Measurements from ENCODE around the gene CSRP1. TPM values are rescaled to one million over a fixed set of nuclear protein-coding genes. Genes with fewer than 3 reads are reported as not detected.

Gene CSRP1
- total RNA-seq, 4 donors from 2014 or later: 548 to 1,751 (median 1,444) TPM

DNA sequence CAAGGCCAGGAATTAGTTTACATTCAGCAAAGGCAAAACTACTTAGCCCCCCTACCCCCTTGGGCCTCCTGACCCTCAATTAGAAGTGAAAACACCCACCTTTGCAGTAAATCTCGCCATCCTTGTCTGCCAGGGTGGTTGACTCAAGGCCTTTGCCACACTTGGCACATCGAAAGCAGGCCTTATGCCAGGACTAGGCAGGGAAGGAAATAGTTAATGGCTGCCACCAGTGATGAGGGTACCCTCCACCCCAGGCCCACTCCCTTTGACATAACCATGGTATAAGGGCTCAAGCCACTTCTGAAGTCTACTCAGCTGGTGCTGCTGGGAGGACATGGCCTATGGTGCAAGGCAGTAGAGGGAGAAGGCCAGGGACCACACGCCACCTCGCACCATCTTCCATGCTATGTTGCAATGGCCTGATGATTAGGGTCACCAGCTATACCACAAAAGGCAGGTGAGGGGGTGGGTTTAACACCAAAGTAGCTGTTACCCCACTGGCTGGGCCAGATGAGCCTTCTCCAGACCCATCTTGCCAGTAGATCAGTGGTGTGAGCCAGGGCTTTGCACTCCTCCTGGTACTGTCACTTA, 21.6 kb downstream of the CSRP1 start:
- H3K9me3 ChIP-seq: no peaks in the 10 kb centered on the region
- peak overlapping the region in 3 of 4 donors; percentile 55 to 98 (median 97) for H3K27ac ChIP-seq
- DNase-seq (ENCODE audit: low spot score in 2 of 2): no peak
- WGBS, 2 donors: 79 to 82% methylated on average over 4 of the region's 4 CpGs
- no peak for TF ChIP-seq POLR2A (IDR thresholded peaks at IDR 0.05)
- TF ChIP-seq CTCF (IDR thresholded peaks at IDR 0.05): no peak
- no peak for TF ChIP-seq EP300 (IDR thresholded peaks at IDR 0.05)
- H3K27me3 ChIP-seq: no peaks in the 10 kb centered on the region
- H3K36me3 ChIP-seq: peaks cover 6 to 67% (median 9%) of the 10 kb centered on the region in 3 donors
- H3K4me3 ChIP-seq: no peak overlapping the region
- peaks cover 0 to 71% (median 28%) of the 10 kb centered on the region in 4 donors for H3K4me1 ChIP-seq

- Histone ChIP-seq H3K9me3 (no peaks in the 10 kb centered on the region), H3K4me1 (peaks cover 0 to 61% (median 15%) of the 10 kb centered on the region in 4 donors), H3K27me3 (no peaks in the 10 kb centered on the region), H3K36me3 (peaks cover 6 to 58% (median 9%) of the 10 kb centered on the region in 3 donors), H3K27ac (peak overlapping the region in 2 of 4 donors; percentile 88 to 97), H3K4me3 (no peak overlapping the region)
- 77 to 81% methylated on average over 4 of the region's 4 CpGs for WGBS, 2 donors
- no peak for DNase-seq (ENCODE audit: low spot score in 2 of 2)
- TF ChIP-seq POLR2A (IDR thresholded peaks at IDR 0.05): no peak
- no peak for TF ChIP-seq EP300 (IDR thresholded peaks at IDR 0.05)
- no peak for TF ChIP-seq CTCF (IDR thresholded peaks at IDR 0.05)
Observed at GRCh38 chr1:201483373-201483949, 23.5 kb downstream of the CSRP1 start.

GRCh38 chr1:201482755-201483154, 24.2 kb downstream of the CSRP1 start:
- WGBS, 2 donors: 54 to 67% methylated on average over 5 of the region's 5 CpGs
- DNase-seq (ENCODE audit: low spot score in 2 of 2): no peak

GRCh38 chr1:201481761-201482493, 25.0 kb downstream of the CSRP1 start:
- H3K9me3 ChIP-seq: no peaks in the 10 kb centered on the region
- H3K27me3 ChIP-seq: no peaks in the 10 kb centered on the region
- H3K36me3 ChIP-seq: peaks cover 2 to 42% (median 6%) of the 10 kb centered on the region in 3 donors
- peaks cover 0 to 55% (median 13%) of the 10 kb centered on the region in 4 donors for H3K4me1 ChIP-seq
- WGBS, 2 donors: 6 to 9% methylated on average over 16 to 27 of the region's 35 CpGs
- peak overlapping the region; percentile 69 to 97 (median 83) for H3K27ac ChIP-seq
- DNase-seq (ENCODE audit: low spot score in 2 of 2): peak; percentile 72 to 74
- peak overlapping the region; percentile 30 to 46 (median 36) for H3K4me3 ChIP-seq
- TF ChIP-seq CTCF (IDR thresholded peaks at IDR 0.05): peak; percentile 89 to 100 (median 92)
- peak in 1 of 2 donors; percentile 50 for TF ChIP-seq EP300 (IDR thresholded peaks at IDR 0.05)
- peak in 1 of 2 donors; percentile 23 for TF ChIP-seq POLR2A (IDR thresholded peaks at IDR 0.05)

More at GRCh38 chr1:201482755-201483154, 24.2 kb downstream of the CSRP1 start:
- Histone ChIP-seq H3K9me3 (no peaks in the 10 kb centered on the region), H3K27ac (peak overlapping the region; percentile 69 to 97 (median 83)), H3K27me3 (no peaks in the 10 kb centered on the region), H3K4me1 (peaks cover 0 to 54% (median 12%) of the 10 kb centered on the region in 4 donors), H3K4me3 (no peak overlapping the region), H3K36me3 (peaks cover 6 to 51% (median 7%) of the 10 kb centered on the region in 3 donors)
- TF ChIP-seq EP300 (IDR thresholded peaks at IDR 0.05) (no peak), CTCF (IDR thresholded peaks at IDR 0.05) (no peak), POLR2A (IDR thresholded peaks at IDR 0.05) (no peak)

Measured in tibial nerve (tissue), 4 donors.